Measurements from ENCODE around the gene SHF. TPM values are rescaled to one million over a fixed set of nuclear protein-coding genes. Genes with fewer than 3 reads are reported as not detected.
A peak's percentile ranks its signal among the peaks of the same experiment; 100 is the strongest.

Gene SHF
- total and polyA plus RNA-seq, 2 experiments from 2014 or later: 20.0 to 26.9 TPM

DNA sequence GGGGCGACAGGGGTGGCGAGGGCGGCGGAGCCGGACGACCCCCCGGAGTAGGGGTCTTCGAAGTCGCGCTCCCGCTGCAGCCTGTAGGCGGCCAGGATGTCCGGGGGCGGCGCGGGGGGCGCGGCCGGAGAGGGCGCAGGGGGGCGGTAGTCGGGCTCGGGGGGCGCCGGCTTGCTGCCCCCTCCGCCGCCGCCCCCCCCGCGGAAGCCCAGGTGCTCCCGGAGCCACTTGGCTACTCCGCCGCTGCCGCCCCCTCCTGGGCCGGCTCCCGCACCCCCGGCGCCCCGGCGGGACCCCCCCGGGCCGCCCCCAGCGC lies 230 bp downstream of the SHF start:
- no peaks in the 10 kb centered on the region for H3K36me3 ChIP-seq
- H3K4me3 ChIP-seq: peak overlapping the region; percentile 81
- TF ChIP-seq CTCF (IDR thresholded peaks at IDR 0.05; ENCODE audit: low read depth, low read length): no peak
- H3K27ac ChIP-seq: no peak overlapping the region
- no peak for DNase-seq (ENCODE audit: low read depth in 1 of 2, low spot score in 1 of 2)
- no peaks in the 10 kb centered on the region for H3K9me3 ChIP-seq (ENCODE audit: low read depth)
- H3K4me1 ChIP-seq (ENCODE audit: low read depth): peaks cover 8% of the 10 kb centered on the region
- peaks cover 10% of the 10 kb centered on the region for H3K27me3 ChIP-seq

DNA sequence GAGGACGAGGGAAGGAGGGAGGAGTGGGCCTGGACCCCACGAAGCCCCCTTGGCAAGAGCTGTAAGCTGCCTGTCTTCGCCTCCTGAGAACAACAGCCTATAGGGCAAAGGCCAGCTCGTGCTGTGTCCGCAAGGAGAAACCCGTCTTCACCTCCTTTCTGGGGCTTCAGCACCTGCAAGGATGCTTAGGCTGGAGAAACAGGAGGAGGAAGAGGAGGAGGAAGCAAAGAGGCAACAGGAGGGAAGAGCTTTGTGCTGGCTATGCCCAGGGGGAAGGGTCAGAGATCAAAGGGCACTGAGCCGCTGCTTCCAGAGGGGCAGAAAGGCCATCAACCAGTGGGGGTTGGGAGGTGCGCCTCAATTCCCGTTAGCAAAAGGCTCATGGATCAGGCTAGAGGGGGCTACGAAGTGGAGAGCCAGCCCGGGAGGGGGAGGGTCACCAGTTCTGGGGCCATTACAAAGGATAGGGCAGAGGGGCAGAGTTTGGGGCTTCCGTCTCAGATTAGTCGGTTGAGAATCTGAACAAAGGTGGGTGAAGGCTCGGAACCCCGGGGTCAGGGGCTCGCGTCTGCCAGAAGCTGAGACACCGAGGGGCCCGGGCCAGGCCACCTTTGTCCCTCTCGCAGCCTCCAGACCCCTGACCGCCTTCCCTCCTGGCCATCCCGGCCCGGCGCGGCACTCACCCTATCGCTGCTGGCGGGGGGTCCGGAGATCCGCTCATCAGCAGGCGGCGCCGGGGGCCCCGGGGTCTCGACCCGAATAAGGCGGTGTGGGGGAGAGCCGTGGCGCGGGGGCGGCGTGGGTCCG lies 792 bp downstream of the SHF start:
- no peaks in the 10 kb centered on the region for H3K36me3 ChIP-seq
- H3K27ac ChIP-seq: no peak overlapping the region
- peaks cover 10% of the 10 kb centered on the region for H3K27me3 ChIP-seq
- peak in 1 of 2 donors; percentile 45 for DNase-seq (ENCODE audit: low read depth in 1 of 2, low spot score in 1 of 2)
- H3K4me3 ChIP-seq: peak overlapping the region; percentile 81
- H3K4me1 ChIP-seq (ENCODE audit: low read depth): peaks cover 8% of the 10 kb centered on the region
- TF ChIP-seq CTCF (IDR thresholded peaks at IDR 0.05; ENCODE audit: low read depth, low read length): no peak
- H3K9me3 ChIP-seq (ENCODE audit: low read depth): no peaks in the 10 kb centered on the region

- TF ChIP-seq CTCF (IDR thresholded peaks at IDR 0.05; ENCODE audit: low read depth, low read length): no peak
- H3K27ac ChIP-seq: no peak overlapping the region
- H3K4me3 ChIP-seq: peak overlapping the region; percentile 81
- no peak for DNase-seq (ENCODE audit: low read depth in 1 of 2, low spot score in 1 of 2)
- no peaks in the 10 kb centered on the region for H3K9me3 ChIP-seq (ENCODE audit: low read depth)
- peaks cover 10% of the 10 kb centered on the region for H3K27me3 ChIP-seq
- H3K4me1 ChIP-seq (ENCODE audit: low read depth): peaks cover 8% of the 10 kb centered on the region
- no peaks in the 10 kb centered on the region for H3K36me3 ChIP-seq
Observed at GRCh38 chr15:45185903-45186770, 1.6 kb downstream of the SHF start.

DNA sequence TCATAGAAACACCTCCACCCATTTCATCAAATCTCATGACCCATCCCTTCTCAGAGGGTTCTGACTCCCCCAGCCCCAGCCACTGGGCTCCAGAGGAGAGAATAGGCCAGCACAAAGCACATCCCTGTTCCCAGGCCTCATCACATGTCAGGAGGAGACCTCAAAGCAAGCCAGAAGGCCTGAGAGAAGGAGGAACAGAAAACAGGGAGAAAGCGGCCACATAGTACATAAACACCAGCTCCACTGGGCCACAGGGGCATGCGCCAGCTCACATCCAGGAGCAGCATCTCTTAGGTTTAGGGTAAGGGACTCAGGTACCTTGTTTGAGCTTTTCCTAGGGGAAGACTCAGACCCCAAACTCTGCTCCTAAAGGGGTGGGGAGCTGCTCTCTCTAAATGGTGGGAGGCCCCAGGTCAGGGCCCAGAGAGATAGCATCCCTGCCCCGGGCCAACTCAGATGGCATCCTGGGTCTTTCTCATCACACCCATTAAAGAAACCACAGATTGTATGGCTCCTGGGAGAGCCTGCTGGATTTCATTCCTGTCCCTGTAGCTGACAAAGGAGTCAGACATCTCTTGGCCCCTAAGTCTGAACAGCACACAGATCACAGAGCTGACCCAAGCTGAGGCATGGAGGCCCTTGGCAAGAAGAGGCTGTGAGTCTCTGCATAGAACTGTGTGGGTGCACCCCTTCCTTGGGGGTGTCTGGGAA lies 2.5 kb downstream of the SHF start:
- DNase-seq (ENCODE audit: low read depth in 1 of 2, low spot score in 1 of 2): no peak
- Histone ChIP-seq H3K4me3 (no peak overlapping the region), H3K27me3 (peaks cover 9% of the 10 kb centered on the region), H3K9me3 (ENCODE audit: low read depth) (no peaks in the 10 kb centered on the region), H3K27ac (no peak overlapping the region), H3K4me1 (ENCODE audit: low read depth) (peaks cover 8% of the 10 kb centered on the region), H3K36me3 (no peaks in the 10 kb centered on the region)
- no peak for TF ChIP-seq CTCF (IDR thresholded peaks at IDR 0.05; ENCODE audit: low read depth, low read length)

- H3K9me3 ChIP-seq (ENCODE audit: low read depth): no peaks in the 10 kb centered on the region
- H3K36me3 ChIP-seq: no peaks in the 10 kb centered on the region
- H3K27ac ChIP-seq: no peak overlapping the region
- DNase-seq (ENCODE audit: low read depth in 1 of 2, low spot score in 1 of 2): no peak
- H3K4me3 ChIP-seq: no peak overlapping the region
- no peak for TF ChIP-seq CTCF (IDR thresholded peaks at IDR 0.05; ENCODE audit: low read depth, low read length)
- H3K27me3 ChIP-seq: peaks cover 3% of the 10 kb centered on the region
- peaks cover 12% of the 10 kb centered on the region for H3K4me1 ChIP-seq (ENCODE audit: low read depth)
Observed at GRCh38 chr15:45184562-45185041, 3.2 kb downstream of the SHF start.
